H1 (cell line): Measurements from ENCODE around the gene TNRC6C. TPM values are rescaled to one million over a fixed set of nuclear protein-coding genes. Genes with fewer than 3 reads are reported as not detected.

Experiments
- CTCF ChIA-PET: fragments of 300-600 bp; sonication (Branson Sonifier 250); formaldehyde crosslinking; loops from one replicate; lab custom pipeline; 2021; ENCODE audit not compliant: partially characterized antibody; lab: Charles Lee
- POLR2A ChIA-PET: fragments of 300-600 bp; sonication (Branson Sonifier 250); formaldehyde crosslinking; loops from one replicate; lab custom pipeline; 2021; ENCODE audit warnings: inconsistent platforms; ENCODE audit not compliant: partially characterized antibody; lab: Charles Lee
- DNase-seq, 2 experiments: peaks; one replicate each; pipeline versions ENCODE4 v3.0.0 to v3.0.0-alpha.2; 2010 to 2022; ENCODE audit warnings: low spot score in 2 of 2, low read depth in 1 of 2, mixed read lengths in 1 of 2
- FAIRE-seq: peaks from 2 replicates; lab custom pipeline; 2011; peaks lifted over from hg19 to GRCh38; lab: Jason Lieb, UNC
- H2AFZ ChIP-seq: 2 replicates; pipeline ENCODE4 v1.8.1; 2012; ENCODE audit warnings: low read length, inconsistent platforms
- H2AK5ac ChIP-seq: 2 replicates; pipeline ENCODE4 v1.6.1; 2013; ENCODE audit warnings: low read depth, low read length
- H2BK120ac ChIP-seq: replicated peaks from 2 replicates; pipeline ENCODE3; 2013; ENCODE audit warnings: low read depth, low read length, inconsistent platforms
- H2BK12ac ChIP-seq: 2 replicates; pipeline ENCODE4 v1.6.1; 2013; ENCODE audit warnings: low read depth, low read length
- H2BK15ac ChIP-seq: 2 replicates; pipeline ENCODE4 v1.6.1; 2013; ENCODE audit warnings: low read length
- H2BK20ac ChIP-seq: 2 replicates; pipeline ENCODE4 v1.6.1; 2013; ENCODE audit warnings: low read length
- H2BK5ac ChIP-seq: 2 replicates; pipeline ENCODE4 v1.6.1; 2013; ENCODE audit warnings: low read depth, low read length
- H3K14ac ChIP-seq: 2 replicates; pipeline ENCODE4 v1.6.1; 2013; ENCODE audit warnings: inconsistent platforms; ENCODE audit not compliant: insufficient read length
- H3K18ac ChIP-seq: 2 replicates; pipeline ENCODE4 v1.6.1; 2013; ENCODE audit warnings: low read length; ENCODE audit errors: extremely low read depth
- H3K23ac ChIP-seq: 2 replicates; pipeline ENCODE4 v1.6.1; 2013; ENCODE audit warnings: inconsistent platforms; ENCODE audit not compliant: insufficient read length
- H3K23me2 ChIP-seq: 2 replicates; pipeline ENCODE4 v1.6.1; 2013; ENCODE audit warnings: low read depth, low read length
- H3K27ac ChIP-seq: 2 replicates; pipeline ENCODE4 v1.6.1; 2011; ENCODE audit warnings: low read depth, low read length, inconsistent platforms
- H3K27me3 ChIP-seq, 4 experiments: replicated peaks in 1 of 4; 1 replicate in 1 of 4; 2 replicates in 3 of 4; pipeline versions ENCODE4 v1.6.1 to v1.8.1; 2011 to 2013; ENCODE audit warnings: low read length in 3 of 4, mild to moderate bottlenecking in 3 of 4, inconsistent platforms in 2 of 4, mixed read lengths in 2 of 4, moderate library complexity in 1 of 4; ENCODE audit not compliant: control insufficient read depth in 3 of 4, insufficient read depth in 3 of 4; ENCODE audit errors: extremely low read depth in 1 of 4
- H3K36me3 ChIP-seq, 4 experiments: 2 replicates each; pipeline versions ENCODE4 v1.6.1 to v1.8.1; 2011 to 2013; ENCODE audit warnings: mild to moderate bottlenecking in 4 of 4, low read length in 3 of 4, moderate library complexity in 2 of 4, control low read depth in 1 of 4, inconsistent platforms in 1 of 4; ENCODE audit not compliant: insufficient read depth in 4 of 4, control insufficient read depth in 2 of 4
- H3K4ac ChIP-seq: replicated peaks from 2 replicates; pipeline ENCODE3; 2013; ENCODE audit warnings: low read length, low read depth, mixed read lengths, inconsistent platforms; ENCODE audit not compliant: insufficient read length
- H3K4me1 ChIP-seq, 4 experiments: replicated peaks in 1 of 4; 1 replicate in 1 of 4; 2 replicates in 3 of 4; pipeline versions ENCODE4 v1.6.1 to v1.8.1; 2011 to 2013; ENCODE audit warnings: low read length in 3 of 4, inconsistent platforms in 2 of 4, mixed read lengths in 1 of 4; ENCODE audit not compliant: insufficient read depth in 4 of 4, control insufficient read depth in 3 of 4
- H3K4me2 ChIP-seq, 2 experiments: 2 replicates each; pipeline versions ENCODE4 v1.6.1 to v1.8.1; 2011 to 2013; ENCODE audit warnings: low read depth in 2 of 2, low read length in 2 of 2, control low read depth in 1 of 2, inconsistent platforms in 1 of 2, mild to moderate bottlenecking in 1 of 2; ENCODE audit not compliant: insufficient read depth in 1 of 2
- H3K4me3 ChIP-seq, 4 experiments: fragments of 200-600, 300-600 bp in 1 of 4; sonication (generic), shearing (Covaris generic), sonication (Bioruptor Twin) in 1 of 4; 2 replicates each; pipeline versions ENCODE4 v1.5.1 to v1.8.1; 2011 to 2016; ENCODE audit warnings: low read length in 4 of 4, low read depth in 3 of 4, control low read depth in 2 of 4, inconsistent platforms in 2 of 4, mild to moderate bottlenecking in 2 of 4, mixed read lengths in 1 of 4, moderate library complexity in 1 of 4; ENCODE audit not compliant: insufficient read depth in 2 of 4; ENCODE audit errors: extremely low read depth in 1 of 4
- H3K56ac ChIP-seq: replicated peaks from 2 replicates; pipeline ENCODE3; 2013; ENCODE audit warnings: low read depth, mild to moderate bottlenecking, mixed read lengths, low read length, inconsistent platforms; ENCODE audit not compliant: insufficient read length
- H3K79me1 ChIP-seq: 2 replicates; pipeline ENCODE4 v1.6.1; 2013; ENCODE audit warnings: low read depth, low read length, control low read depth
- H3K79me2 ChIP-seq, 2 experiments: 2 replicates each; pipeline versions ENCODE4 v1.6.1 to v1.8.1; 2012 to 2013; ENCODE audit warnings: low read length in 2 of 2, mild to moderate bottlenecking in 2 of 2, inconsistent platforms in 1 of 2; ENCODE audit not compliant: insufficient read depth in 2 of 2, control insufficient read depth in 1 of 2
- H3K9ac ChIP-seq, 4 experiments: replicated peaks in 1 of 4; 1 replicate in 1 of 4; 2 replicates in 3 of 4; pipeline versions ENCODE4 v1.6.1 to v1.8.1; 2011 to 2013; ENCODE audit warnings: low read depth in 3 of 4, low read length in 3 of 4, control low read depth in 2 of 4, mild to moderate bottlenecking in 2 of 4, moderate library complexity in 2 of 4, inconsistent platforms in 1 of 4; ENCODE audit errors: extremely low read depth in 1 of 4
- H3K9me3 ChIP-seq, 2 experiments: 2 replicates each; pipeline versions ENCODE4 v1.6.1 to v1.8.1; 2012 to 2013; ENCODE audit warnings: mild to moderate bottlenecking in 2 of 2, moderate library complexity in 2 of 2, control low read depth in 1 of 2, inconsistent platforms in 1 of 2, low read depth in 1 of 2, low read length in 1 of 2, mixed read lengths in 1 of 2; ENCODE audit not compliant: insufficient read depth in 2 of 2
- H4K20me1 ChIP-seq, 2 experiments: replicated peaks in 1 of 2; 2 replicates each; pipeline versions ENCODE3 to v1.8.1; 2011 to 2013; ENCODE audit warnings: inconsistent platforms in 2 of 2, low read length in 2 of 2, mild to moderate bottlenecking in 1 of 2; ENCODE audit not compliant: insufficient read depth in 2 of 2, control insufficient read depth in 1 of 2
- H4K5ac ChIP-seq: 2 replicates; pipeline ENCODE4 v1.6.1; 2013; ENCODE audit warnings: low read length, low read depth, mixed read lengths, inconsistent platforms; ENCODE audit not compliant: insufficient read length
- H4K8ac ChIP-seq: 2 replicates; pipeline ENCODE4 v1.8.0; 2013; ENCODE audit warnings: mild to moderate bottlenecking, moderate library complexity, low read length, inconsistent platforms; ENCODE audit not compliant: insufficient read depth; ENCODE audit errors: extremely low read depth
- H4K91ac ChIP-seq: replicated peaks from 2 replicates; pipeline ENCODE3; 2013; ENCODE audit warnings: low read length, mixed read lengths, inconsistent platforms; ENCODE audit not compliant: insufficient read length
- ATF2 ChIP-seq: IDR thresholded peaks from 2 replicates; pipeline ENCODE4 v1.6.1; 2012; ENCODE audit warnings: low read length, inconsistent platforms
- EP300 ChIP-seq, 2 experiments: IDR thresholded peaks; 1 replicate in 1 of 2; 2 replicates in 1 of 2; pipeline ENCODE4 v1.6.1; 2011 to 2012; ENCODE audit warnings: low read depth in 2 of 2, low read length in 2 of 2, mild to moderate bottlenecking in 2 of 2, borderline replicate concordance in 1 of 2, inconsistent platforms in 1 of 2, moderate library complexity in 1 of 2
- KDM4A ChIP-seq: IDR thresholded peaks from one replicate; pipeline ENCODE4 v1.7.1; 2012; ENCODE audit warnings: low read depth, mild to moderate bottlenecking, moderate library complexity, low read length, inconsistent platforms; ENCODE audit not compliant: severe bottlenecking
- SIRT6 ChIP-seq: IDR thresholded peaks from one replicate; pipeline ENCODE4 v1.7.1; 2012; ENCODE audit warnings: low read length, inconsistent platforms
- WGBS, 2 experiments: shearing (Covaris generic) in 1 of 2; methylation state at CpG; one replicate each; pipeline versions ENCODE4 v1.1.6 to v1.1.7; 2013 to 2015; ENCODE audit warnings: low lambda C conversion rate in 2 of 2, mixed read lengths in 2 of 2, inconsistent platforms in 1 of 2, low coverage in 1 of 2, missing lambda C conversion rate in 1 of 2; ENCODE audit not compliant: insufficient replicate concordance in 2 of 2, insufficient coverage in 1 of 2, insufficient read length in 1 of 2; ENCODE audit errors: extremely low coverage in 1 of 2, missing lambda C conversion rate in 1 of 2; 5-methylcytosine and 5-hydroxymethylcytosine counted together
- polyA plus RNA-seq, 7 experiments: library from polyadenylated mRNA; depleted of rRNA in 3 of 7; stranded (reverse) in 5 of 7; unstranded in 2 of 7; fragments of >200 nt in 5 of 7; fragments of 200-250 nt in 2 of 7; gene quantifications; 1 replicate in 5 of 7; 2 replicates in 1 of 7; 4 replicates in 1 of 7; pipeline versions ENCODE4 v1.2.1 to v1.2.3, GENCODE V29; 2011 to 2013; ENCODE audit warnings: missing spikeins in 2 of 7, mixed read lengths in 2 of 7
- total RNA-seq: library from RNA; stranded (reverse); fragmentation: NEBNext Ultra II Directional; extraction: Animal tissue kit (Norgen Biotek cat#: 25700); gene quantifications from 2 replicates; pipeline ENCODE4 v1.2.1, GENCODE V29; 2021

TNRC6C gene
- total and polyA plus RNA-seq, 2 of the 8 experiments (the other 6 are each of a cell fraction or from before 2014, with no cell fraction given) = 2.8 to 28.9 TPM

GRCh38 chr17:77915594-77916021 lies 42.9 kb upstream of the TNRC6C start:
- 95% methylated on average over 7 of the region's 7 CpGs; no CpG with 5 or more reads in 1 of the 2 experiments for WGBS, 2 experiments
- no peak overlapping the region for H3K18ac ChIP-seq
- no peak overlapping the region for H2BK5ac ChIP-seq
- FAIRE-seq = no peak
- no peaks in the 10 kb centered on the region for H3K79me2 ChIP-seq
- no peaks in the 10 kb centered on the region for H3K36me3 ChIP-seq
- H2BK120ac ChIP-seq = no peak overlapping the region
- no peak overlapping the region for H3K23ac ChIP-seq
- H3K4me2 ChIP-seq = no peak overlapping the region
- H3K27ac ChIP-seq = no peak overlapping the region
- H2AK5ac ChIP-seq = no peak overlapping the region
- no peak overlapping the region for H4K91ac ChIP-seq
- H4K8ac ChIP-seq = no peak overlapping the region
- no peak overlapping the region for H3K56ac ChIP-seq
- no peak overlapping the region for H2BK15ac ChIP-seq
- ChIA-PET CTCF (interaction anchor here (0.9 to 5.4 kb wide), 11 partner anchors 22 to 100 kb away, joined by 3 to 42 read pairs (median 5); no protein-coding TSS in a partner anchor), POLR2A (interaction anchor here (0.8 to 1.8 kb wide), 6 partner anchors 9 to 56 kb away, joined by 3 to 6 read pairs (median 6); partner anchors contain the start of gene TNRC6C)
- no peak for TF ChIP-seq EP300 (IDR thresholded peaks at IDR 0.05; ENCODE audit: borderline replicate concordance in 1 of 2, low read depth in 2 of 2, low read length in 2 of 2)
- no peak for TF ChIP-seq ATF2
- TF ChIP-seq KDM4A = no peak
- TF ChIP-seq SIRT6 = no peak
- peaks cover 0 to 3% (median 0%) of the 10 kb centered on the region in 4 experiments; a peak in 1 of 7 replicates for H3K4me1 ChIP-seq
- no peaks in the 10 kb centered on the region; a peak in 1 of 7 replicates for H3K27me3 ChIP-seq
- no peak overlapping the region for H3K4me3 ChIP-seq
- no peak overlapping the region for H2AFZ ChIP-seq
- H4K20me1 ChIP-seq = no peaks in the 10 kb centered on the region
- H3K9me3 ChIP-seq = no peaks in the 10 kb centered on the region
- no peak for DNase-seq
- H2BK12ac ChIP-seq = no peak overlapping the region
- H3K79me1 ChIP-seq = no peaks in the 10 kb centered on the region
- no peaks in the 10 kb centered on the region for H3K23me2 ChIP-seq
- no peak overlapping the region for H2BK20ac ChIP-seq
- H3K14ac ChIP-seq = no peak overlapping the region
- H3K9ac ChIP-seq = no peak overlapping the region
- H4K5ac ChIP-seq = no peak overlapping the region
- no peak overlapping the region for H3K4ac ChIP-seq
